BLaER1 treated with 17β-estradiol and CSF1 and Interleukin-3, amounts not matched to agents 10 nM and 100 nM (cell line): ENCODE measurements around the gene KRT83.
"Not testable (repeated sequence)": the region's sequence is repeated elsewhere in the genome, so short reads cannot be mapped to it uniquely, and the experiment has no call there.

Experiments
- H3K27ac ChIP-seq, 11 experiments: shearing (Covaris generic); formaldehyde crosslinking; 2 replicates each; pipeline ENCODE4 v1.8.1; 2022
- H3K27me3 ChIP-seq, 11 experiments: shearing (Covaris generic); formaldehyde crosslinking; 2 replicates each; pipeline ENCODE4 v1.8.1; 2022
- H3K36me3 ChIP-seq, 11 experiments: shearing (Covaris generic); formaldehyde crosslinking; 2 replicates each; pipeline ENCODE4 v1.8.1; 2022
- H3K4me1 ChIP-seq, 10 experiments: shearing (Covaris generic); formaldehyde crosslinking; 2 replicates each; pipeline ENCODE4 v1.8.1; 2022
- H3K4me2 ChIP-seq, 11 experiments: shearing (Covaris generic); formaldehyde crosslinking; 2 replicates each; pipeline ENCODE4 v1.8.1; 2022
- H3K4me3 ChIP-seq, 10 experiments: shearing (Covaris generic); formaldehyde crosslinking; 2 replicates each; pipeline ENCODE4 v1.8.1; 2022
- H3K9ac ChIP-seq, 11 experiments: shearing (Covaris generic); formaldehyde crosslinking; 2 replicates each; pipeline ENCODE4 v1.8.1; 2022
- H3K9me3 ChIP-seq, 11 experiments: shearing (Covaris generic); formaldehyde crosslinking; replicated peaks in 1 of 11; 2 replicates each; pipeline ENCODE4 v1.8.1; 2022
- H4K20me1 ChIP-seq, 11 experiments: shearing (Covaris generic); formaldehyde crosslinking; 2 replicates each; pipeline ENCODE4 v1.8.1; 2022
- Cebpa-rat ChIP-seq, 11 experiments: shearing (Covaris generic); IDR thresholded peaks; 2 replicates each; pipeline ENCODE4 v1.8.1; 2022

KRT83 gene

DNA sequence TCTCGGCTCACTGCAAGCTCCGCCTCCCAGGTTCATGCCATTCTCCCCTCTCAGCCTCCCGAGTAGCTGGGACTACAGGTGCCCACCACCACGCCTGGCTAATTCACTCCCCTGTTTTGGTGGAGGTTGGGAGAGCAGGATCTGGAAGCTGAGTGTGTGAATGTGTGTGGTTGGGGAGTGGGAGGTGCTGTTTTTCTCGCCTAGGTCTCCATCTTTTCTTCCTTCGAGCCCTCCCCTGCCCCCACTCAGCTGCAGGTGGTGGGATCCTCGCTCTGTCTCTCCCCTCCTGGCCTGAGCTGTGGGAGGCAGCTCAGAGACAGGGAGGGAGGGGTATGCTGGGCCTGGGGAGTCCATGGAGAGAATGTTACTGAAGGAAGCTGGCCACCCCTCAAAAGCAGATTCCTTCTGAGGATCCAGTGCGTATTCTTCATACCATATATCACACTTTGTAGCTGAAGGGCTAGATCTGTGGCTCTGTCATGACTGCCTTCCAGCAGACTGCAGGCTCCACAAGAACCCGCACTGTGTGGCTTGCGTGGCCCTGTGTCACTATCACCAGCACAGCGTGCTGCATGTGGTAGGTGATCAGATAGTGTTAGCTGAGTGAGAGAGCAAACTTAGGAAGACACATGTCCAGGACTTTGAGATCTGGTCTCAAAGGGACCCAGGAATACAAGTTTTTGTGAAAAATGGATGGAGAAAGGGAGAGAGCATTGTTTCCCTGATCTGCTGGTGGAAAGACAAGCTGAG, 2.8 kb downstream of the KRT83 start:
- Histone ChIP-seq H3K9me3 (no peaks in the 10 kb centered on the region), H3K9ac (no peak overlapping the region), H3K4me1 (0 out of 20 replicates have a peak, but pooled peaks cover 0 to 5% (median 0%) of the 10 kb centered on the region in 10 experiments), H3K27me3 (no peaks in the 10 kb centered on the region), H3K4me2 (no peak overlapping the region), H3K4me3 (no peak overlapping the region), H3K36me3 (no peaks in the 10 kb centered on the region), H4K20me1 (no peaks in the 10 kb centered on the region), H3K27ac (no peak overlapping the region)
- no peak for TF ChIP-seq Cebpa-rat (IDR thresholded peaks at IDR 0.05)

DNA sequence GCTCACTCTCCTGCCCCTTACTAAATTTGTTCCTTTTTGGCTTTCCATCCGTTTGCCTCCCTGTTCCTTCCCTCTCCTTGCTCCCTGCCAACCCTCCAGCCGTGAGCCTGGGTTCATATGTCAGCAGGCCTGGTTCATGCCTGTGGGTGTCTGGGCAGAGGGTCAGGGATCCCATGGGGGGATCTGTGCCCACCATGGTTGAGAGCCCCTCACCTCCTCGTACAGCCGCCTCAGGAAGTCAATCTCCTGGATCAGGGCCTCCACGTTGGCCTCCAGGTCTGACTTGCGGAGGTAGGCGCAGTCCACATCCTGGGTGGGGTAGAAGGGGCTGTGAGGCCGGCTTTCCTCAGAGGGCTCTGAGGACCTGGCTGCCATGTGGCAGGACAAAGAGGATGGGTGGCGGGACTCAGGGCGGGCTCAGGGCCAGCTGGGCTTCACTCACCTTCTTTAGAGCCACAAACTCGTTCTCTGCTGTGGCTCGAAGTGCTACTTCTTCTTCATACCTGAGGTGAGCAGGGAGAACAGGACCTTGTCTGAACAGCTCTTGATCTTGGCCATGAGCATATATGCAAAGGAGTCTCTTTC, 3.6 kb downstream of the KRT83 start:
- Histone ChIP-seq H3K36me3 (no peaks in the 10 kb centered on the region), H4K20me1 (no peaks in the 10 kb centered on the region), H3K9ac (no peak overlapping the region), H3K4me1 (0 out of 20 replicates have a peak, but pooled peaks cover 0 to 5% (median 0%) of the 10 kb centered on the region in 10 experiments), H3K4me2 (no peak overlapping the region), H3K27ac (no peak overlapping the region), H3K4me3 (no peak overlapping the region), H3K9me3 (no peaks in the 10 kb centered on the region), H3K27me3 (no peaks in the 10 kb centered on the region)
- no peak for TF ChIP-seq Cebpa-rat (IDR thresholded peaks at IDR 0.05)

DNA sequence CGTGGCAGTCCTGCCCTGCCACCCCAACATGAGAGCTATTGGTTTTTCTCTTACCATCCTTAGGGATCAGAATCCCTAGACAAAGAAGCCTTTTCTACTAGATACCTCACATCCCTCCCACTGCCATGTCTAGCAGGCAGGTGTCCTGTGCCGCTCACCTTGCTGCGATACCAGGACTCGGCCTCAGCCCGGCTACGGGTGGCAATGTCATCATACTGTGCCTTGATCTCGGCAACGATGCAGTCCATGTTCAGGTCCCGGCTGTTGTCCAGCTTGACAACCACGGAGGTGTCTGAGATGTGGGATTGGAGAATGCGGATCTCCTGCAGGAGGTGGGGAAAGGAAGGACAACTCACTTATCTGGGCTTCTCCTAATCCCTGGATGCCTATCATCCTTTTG, 4.5 kb downstream of the KRT83 start:
- Histone ChIP-seq H4K20me1 (no peaks in the 10 kb centered on the region), H3K27me3 (no peaks in the 10 kb centered on the region), H3K4me3 (no peak overlapping the region), H3K27ac (no peak overlapping the region), H3K4me1 (0 out of 20 replicates have a peak, but pooled peaks cover 0 to 5% (median 0%) of the 10 kb centered on the region in 10 experiments), H3K4me2 (no peak overlapping the region), H3K9ac (no peak overlapping the region), H3K9me3 (no peaks in the 10 kb centered on the region), H3K36me3 (no peaks in the 10 kb centered on the region)
- no peak for TF ChIP-seq Cebpa-rat (IDR thresholded peaks at IDR 0.05)

DNA sequence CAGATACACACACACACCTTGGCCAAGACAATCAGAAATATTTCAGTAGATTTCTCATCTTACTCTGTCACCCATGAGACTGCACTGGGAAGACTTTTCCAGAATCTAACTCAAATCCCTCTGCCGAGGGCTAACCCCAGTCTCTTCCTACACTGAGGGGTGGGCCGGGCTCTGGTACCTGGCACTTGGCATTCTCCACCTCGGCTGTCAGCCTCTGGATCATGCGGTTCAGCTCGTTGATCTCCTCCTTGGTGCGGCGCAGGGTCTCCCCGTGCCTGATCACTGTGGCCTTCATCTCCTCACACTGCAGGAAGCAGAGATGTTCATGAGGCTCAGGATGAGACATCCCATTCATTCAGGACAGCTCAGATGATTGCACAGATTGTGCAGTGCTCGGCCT, 4.9 kb downstream of the KRT83 start:
- H3K9ac ChIP-seq = no peak overlapping the region
- no peaks in the 10 kb centered on the region for H4K20me1 ChIP-seq
- no peak for TF ChIP-seq Cebpa-rat (IDR thresholded peaks at IDR 0.05)
- no peaks in the 10 kb centered on the region; a peak in 1 of 22 replicates for H3K27me3 ChIP-seq
- H3K27ac ChIP-seq = no peak overlapping the region
- H3K4me3 ChIP-seq = no peak overlapping the region
- no peak overlapping the region for H3K4me2 ChIP-seq
- H3K4me1 ChIP-seq = 0 out of 20 replicates have a peak, but pooled peaks cover 0 to 5% (median 0%) of the 10 kb centered on the region in 10 experiments
- H3K36me3 ChIP-seq = no peaks in the 10 kb centered on the region
- no peaks in the 10 kb centered on the region for H3K9me3 ChIP-seq

DNA sequence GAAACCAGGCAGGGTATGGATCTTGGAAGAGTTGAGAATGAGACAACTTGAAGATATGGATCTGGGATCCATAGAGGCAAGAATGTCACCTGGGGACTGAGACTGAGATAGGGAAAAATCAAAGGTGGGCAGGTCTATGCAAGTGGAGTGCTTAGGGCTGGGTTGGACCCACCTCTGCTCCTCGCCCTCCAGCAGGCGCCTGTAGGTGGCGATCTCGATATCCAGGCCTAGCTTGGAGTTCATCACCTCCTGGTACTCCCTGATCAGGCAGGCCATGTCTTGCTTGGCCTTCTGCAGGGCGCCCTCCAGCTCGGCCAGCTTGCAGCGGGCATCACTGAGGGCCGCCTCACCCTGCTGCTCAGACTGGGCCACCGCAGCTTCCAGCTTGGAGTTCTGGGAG, 5.5 kb downstream of the KRT83 start:
- H3K36me3 ChIP-seq, H4K20me1 ChIP-seq, H3K4me3 ChIP-seq, H3K4me2 ChIP-seq, H3K27me3 ChIP-seq, H3K9me3 ChIP-seq, H3K9ac ChIP-seq, H3K4me1 ChIP-seq, H3K27ac ChIP-seq: not testable (repeated sequence)

DNA sequence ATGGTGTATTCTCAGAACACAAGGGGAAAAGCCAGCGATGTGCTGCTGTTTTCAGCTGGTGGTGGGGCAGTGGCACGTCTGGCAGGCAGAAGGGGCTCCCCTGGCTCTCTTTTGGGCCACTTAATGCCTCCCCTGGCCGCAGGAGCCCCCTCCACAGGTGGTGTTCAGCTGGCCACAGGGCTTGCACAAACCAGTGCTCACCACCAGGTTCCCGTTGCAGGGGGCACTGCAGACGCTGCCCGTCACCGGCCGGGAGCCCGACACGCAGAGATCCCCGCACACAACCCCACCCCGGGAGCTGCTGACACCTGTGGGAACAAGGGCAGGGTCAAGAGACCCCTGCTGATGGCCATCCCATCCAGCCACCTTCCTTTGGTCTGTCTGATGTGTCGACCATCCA, 6.7 kb downstream of the KRT83 start:
- H3K9me3 ChIP-seq = no peaks in the 10 kb centered on the region
- H3K4me2 ChIP-seq = no peak overlapping the region
- H3K4me1 ChIP-seq = 0 out of 20 replicates have a peak, but pooled peaks cover 0 to 5% (median 0%) of the 10 kb centered on the region in 10 experiments
- H3K9ac ChIP-seq = no peak overlapping the region
- no peaks in the 10 kb centered on the region for H3K36me3 ChIP-seq
- H3K27me3 ChIP-seq = peaks cover 7 to 16% (median 11%) of the 10 kb centered on the region in 11 experiments
- no peak overlapping the region for H3K27ac ChIP-seq
- H3K4me3 ChIP-seq = no peak overlapping the region
- H4K20me1 ChIP-seq = no peaks in the 10 kb centered on the region
- TF ChIP-seq Cebpa-rat (IDR thresholded peaks at IDR 0.05) = no peak

DNA sequence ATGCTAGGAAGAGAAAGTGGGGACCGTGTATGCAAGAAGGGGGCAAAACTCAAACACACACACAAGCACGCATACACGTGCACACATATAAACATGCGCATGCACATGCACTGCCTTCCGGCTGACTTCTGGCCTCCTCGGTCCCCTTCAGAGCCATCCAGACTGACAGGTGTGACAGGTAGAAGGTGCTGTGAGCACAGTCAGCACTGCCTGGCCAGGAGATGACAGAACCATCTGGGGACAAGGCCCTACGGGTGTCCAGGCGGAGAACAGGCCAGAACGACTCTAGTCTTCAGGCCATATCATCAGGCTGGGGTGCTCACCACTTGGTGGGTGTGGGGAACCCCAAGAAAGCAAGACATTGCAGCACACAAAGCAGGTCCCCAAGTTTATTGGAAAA, 7.3 kb downstream of the KRT83 start:
- Histone ChIP-seq H3K9me3 (no peaks in the 10 kb centered on the region), H3K9ac (no peak overlapping the region), H4K20me1 (no peaks in the 10 kb centered on the region), H3K27ac (no peak overlapping the region), H3K27me3 (peaks cover 13 to 22% (median 17%) of the 10 kb centered on the region in 11 experiments), H3K4me1 (0 out of 20 replicates have a peak, but pooled peaks cover 0 to 2% (median 0%) of the 10 kb centered on the region in 10 experiments), H3K4me3 (no peak overlapping the region), H3K36me3 (no peaks in the 10 kb centered on the region), H3K4me2 (no peak overlapping the region)
- no peak for TF ChIP-seq Cebpa-rat (IDR thresholded peaks at IDR 0.05)

DNA sequence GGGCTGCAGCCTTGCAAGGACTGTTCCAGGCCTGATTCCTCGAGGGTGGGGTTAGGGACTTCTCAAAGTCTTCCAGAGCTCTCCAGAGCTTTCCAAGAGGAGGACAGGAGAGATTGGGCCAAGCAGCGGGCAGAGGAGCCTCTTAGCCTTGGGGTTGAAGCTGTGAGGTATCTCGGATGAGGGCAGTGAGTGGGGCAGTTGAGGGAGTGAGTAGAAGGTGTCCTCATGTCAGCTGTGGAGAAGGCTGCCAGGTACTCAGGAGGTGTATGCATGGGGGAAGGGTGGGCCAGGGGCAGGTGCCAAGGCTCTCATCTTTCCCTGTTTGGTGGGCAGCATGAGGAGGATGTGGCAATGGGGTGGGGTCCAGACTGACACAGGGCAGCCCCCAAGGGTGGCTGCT, 7.7 kb downstream of the KRT83 start:
- TF ChIP-seq Cebpa-rat (IDR thresholded peaks at IDR 0.05) = no peak
- H3K4me3 ChIP-seq = no peak overlapping the region
- H4K20me1 ChIP-seq = no peaks in the 10 kb centered on the region
- H3K4me1 ChIP-seq = no peaks in the 10 kb centered on the region
- H3K9ac ChIP-seq = no peak overlapping the region
- H3K36me3 ChIP-seq = no peaks in the 10 kb centered on the region
- peaks cover 0 to 2% (median 0%) of the 10 kb centered on the region in 11 experiments; a peak in 1 of 22 replicates for H3K9me3 ChIP-seq
- no peak overlapping the region for H3K27ac ChIP-seq
- H3K27me3 ChIP-seq = peaks cover 18 to 26% (median 21%) of the 10 kb centered on the region in 11 experiments
- no peak overlapping the region for H3K4me2 ChIP-seq

DNA sequence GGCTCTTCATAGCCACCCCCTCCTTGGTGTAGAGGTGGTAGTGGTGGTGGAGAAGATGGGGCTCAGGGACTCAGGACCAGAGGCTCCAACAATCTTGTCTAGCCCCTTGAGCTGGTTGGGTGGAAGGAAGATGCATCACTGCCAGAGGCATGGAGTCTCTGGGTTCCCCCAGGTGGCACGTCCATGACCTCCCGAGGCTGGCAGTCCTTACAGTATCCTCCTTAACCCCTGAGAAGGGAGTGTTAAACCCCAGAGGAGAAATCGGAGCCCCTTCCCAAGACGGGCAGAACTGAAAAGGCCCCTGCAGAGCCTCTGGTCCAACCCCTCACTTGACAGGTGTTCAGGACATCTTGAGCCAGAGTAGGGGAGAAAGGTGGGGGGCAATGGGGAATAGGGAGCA, 9.1 kb downstream of the KRT83 start:
- Histone ChIP-seq H3K4me1 (peaks cover 0 to 4% (median 0%) of the 10 kb centered on the region in 10 experiments; a peak in 2 of 20 replicates), H3K4me2 (no peak overlapping the region), H3K27ac (no peak overlapping the region), H3K4me3 (no peak overlapping the region), H3K36me3 (no peaks in the 10 kb centered on the region), H3K27me3 (peaks cover 31 to 40% (median 35%) of the 10 kb centered on the region in 11 experiments), H3K9me3 (peaks cover 0 to 8% (median 0%) of the 10 kb centered on the region in 11 experiments; a peak in 1 of 22 replicates), H4K20me1 (no peaks in the 10 kb centered on the region), H3K9ac (no peak overlapping the region)
- no peak for TF ChIP-seq Cebpa-rat (IDR thresholded peaks at IDR 0.05)
